ENCODE measurements around the gene APBA2.

GRCh38 chr15:28884151-28884940, 1.4 kb upstream of the APBA2 start:
- no peak for TF ChIP-seq NCOA2 (CRISPR knock-in tag; IDR thresholded peaks at IDR 0.05)
- TF ChIP-seq TCF12 (IDR thresholded peaks at IDR 0.05): no peak
- TF ChIP-seq TCF12 (CRISPR knock-in tag; IDR thresholded peaks at IDR 0.05): no peak
- no peak for TF ChIP-seq MYC (CRISPR knock-in tag; IDR thresholded peaks at IDR 0.05; ENCODE audit: borderline replicate concordance)

All from HepG2 (cell line).